ENCODE data around the gene PHACTR1.

DNA sequence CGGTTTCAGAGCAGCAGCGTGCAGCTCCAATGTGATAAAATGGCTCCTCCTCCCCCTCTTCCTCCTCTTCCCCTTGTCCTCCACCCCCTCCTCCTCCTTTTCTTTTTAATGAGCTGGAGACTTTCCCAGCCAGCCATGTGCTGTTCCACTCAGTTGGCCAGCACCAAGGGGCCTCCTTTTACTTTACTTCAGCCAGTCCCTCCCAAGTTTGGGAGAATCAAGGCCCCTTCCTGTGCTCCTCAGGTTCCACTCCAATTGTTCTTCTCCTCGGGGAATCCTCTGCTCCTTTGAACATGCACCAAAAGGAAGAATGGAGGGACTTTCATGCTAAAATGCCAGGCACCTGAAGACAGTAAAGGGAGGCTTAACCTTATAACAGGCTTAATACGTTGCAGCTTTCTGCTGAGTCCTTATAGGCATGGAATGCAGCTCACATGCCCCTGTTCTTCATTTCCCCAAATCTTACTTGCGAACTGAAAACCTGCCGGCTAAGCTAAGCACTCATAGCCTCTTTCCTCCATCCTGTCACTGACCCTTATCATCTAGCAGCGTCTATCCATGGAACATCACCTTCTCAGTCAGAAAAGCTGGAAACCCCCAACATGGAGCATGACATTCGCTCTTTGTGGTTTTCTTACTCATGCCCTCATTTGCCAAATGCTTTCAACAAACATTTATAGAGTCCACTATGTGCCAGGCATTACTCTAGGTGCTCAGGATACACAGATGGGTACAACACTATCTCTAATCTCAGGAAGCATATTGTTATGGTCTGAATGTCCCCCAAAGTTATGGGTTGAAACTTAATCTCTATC is 170.6 kb downstream of the PHACTR1 start:
- TF ChIP-seq CTCF (IDR thresholded peaks at IDR 0.05) = no peak
- TF ChIP-seq RAD21 (conservative IDR thresholded peaks at IDR 0.05 in 1 of 2, IDR thresholded peaks at IDR 0.05 in 1 of 2) = no peak
- no peak for TF ChIP-seq POLR2A (IDR thresholded peaks at IDR 0.05; ENCODE audit: low read length)
- no peak for TF ChIP-seq MYC (IDR thresholded peaks at IDR 0.05; ENCODE audit: borderline replicate concordance, low read length)
- TF ChIP-seq MAZ (IDR thresholded peaks at IDR 0.05; ENCODE audit: borderline replicate concordance, low read depth, low read length) = no peak
- no peak for TF ChIP-seq JUNB (IDR thresholded peaks at IDR 0.05)
- no peak for TF ChIP-seq HDAC2 (IDR thresholded peaks at IDR 0.05)
- no peak for TF ChIP-seq MAX (IDR thresholded peaks at IDR 0.05)
- no peak for TF ChIP-seq REST (IDR thresholded peaks at IDR 0.05)

Measured in A549 (cell line).